ENCODE data around the gene RIMS1.

DNA sequence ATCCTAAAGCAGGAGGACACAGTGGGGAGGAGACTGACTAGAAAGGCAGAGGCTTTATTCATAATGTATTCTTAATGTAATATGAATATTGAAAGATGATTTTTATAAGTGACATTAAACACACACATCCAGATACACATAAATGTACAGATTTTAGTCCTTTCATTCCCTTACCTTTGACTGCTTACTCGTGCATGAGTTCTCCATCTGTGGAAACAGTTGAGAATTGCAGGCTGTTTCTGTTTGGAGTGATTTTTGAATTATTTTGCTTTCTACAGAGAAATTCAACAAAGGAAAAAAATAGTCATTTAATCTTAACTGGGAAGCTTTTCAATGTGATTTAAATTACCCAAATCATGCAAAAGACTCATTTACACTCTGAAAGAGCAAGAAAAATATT, 136.5 kb downstream of the RIMS1 start:
- TF ChIP-seq GABPA (IDR thresholded peaks at IDR 0.05 in 1 of 2, conservative IDR thresholded peaks at IDR 0.05 in 1 of 2) (no peak), JUND (IDR thresholded peaks at IDR 0.05) (no peak), YY1 (IDR thresholded peaks at IDR 0.05) (no peak), TAF1 (conservative IDR thresholded peaks at IDR 0.05) (no peak), EGR1 (IDR thresholded peaks at IDR 0.05; ENCODE audit: low read depth in 2 of 2) (no peak)
- TF ChIP-seq, protein P1, sequence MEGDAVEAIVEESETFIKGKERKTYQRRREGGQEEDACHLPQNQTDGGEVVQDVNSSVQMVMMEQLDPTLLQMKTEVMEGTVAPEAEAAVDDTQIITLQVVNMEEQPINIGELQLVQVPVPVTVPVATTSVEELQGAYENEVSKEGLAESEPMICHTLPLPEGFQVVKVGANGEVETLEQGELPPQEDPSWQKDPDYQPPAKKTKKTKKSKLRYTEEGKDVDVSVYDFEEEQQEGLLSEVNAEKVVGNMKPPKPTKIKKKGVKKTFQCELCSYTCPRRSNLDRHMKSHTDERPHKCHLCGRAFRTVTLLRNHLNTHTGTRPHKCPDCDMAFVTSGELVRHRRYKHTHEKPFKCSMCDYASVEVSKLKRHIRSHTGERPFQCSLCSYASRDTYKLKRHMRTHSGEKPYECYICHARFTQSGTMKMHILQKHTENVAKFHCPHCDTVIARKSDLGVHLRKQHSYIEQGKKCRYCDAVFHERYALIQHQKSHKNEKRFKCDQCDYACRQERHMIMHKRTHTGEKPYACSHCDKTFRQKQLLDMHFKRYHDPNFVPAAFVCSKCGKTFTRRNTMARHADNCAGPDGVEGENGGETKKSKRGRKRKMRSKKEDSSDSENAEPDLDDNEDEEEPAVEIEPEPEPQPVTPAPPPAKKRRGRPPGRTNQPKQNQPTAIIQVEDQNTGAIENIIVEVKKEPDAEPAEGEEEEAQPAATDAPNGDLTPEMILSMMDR (IDR thresholded peaks at IDR 0.05; ENCODE audit: low read depth, low read length, missing input control): no peak
- TF ChIP-seq, protein P2, sequence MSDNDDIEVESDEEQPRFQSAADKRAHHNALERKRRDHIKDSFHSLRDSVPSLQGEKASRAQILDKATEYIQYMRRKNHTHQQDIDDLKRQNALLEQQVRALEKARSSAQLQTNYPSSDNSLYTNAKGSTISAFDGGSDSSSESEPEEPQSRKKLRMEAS (IDR thresholded peaks at IDR 0.05): no peak

All from liver (tissue), 3 donors.